Stimulated activated CD4-positive, alpha-beta T cell treated with anti-CD3 and anti-CD28 coated beads, Interleukin-12 subunit alpha, Interleukin-12 subunit beta, amount 100 ng/mL, for 4 hours (primary cell): ENCODE results near the gene TLX1.
A peak's percentile ranks its signal among the peaks of the same experiment; 100 is the strongest.

Experiments used
- DNase-seq: peaks from one replicate; pipeline ENCODE4 v3.0.0-alpha.2; 2020

The TLX1 gene

GRCh38 chr10:101134299-101135127 lies 3.4 kb downstream of the TLX1 start:
- no peak for DNase-seq

- no peak for DNase-seq
Observed at GRCh38 chr10:101135141-101136006, 4.3 kb downstream of the TLX1 start.

- no peak for DNase-seq
Observed at GRCh38 chr10:101136007-101136707, 5.1 kb downstream of the TLX1 start.

GRCh38 chr10:101136708-101137121 lies 5.6 kb downstream of the TLX1 start:
- DNase-seq, result no peak

GRCh38 chr10:101137271-101137670 lies 6.2 kb downstream of the TLX1 start:
- no peak for DNase-seq

- no peak for DNase-seq
Observed at GRCh38 chr10:101138788-101139420, 7.8 kb downstream of the TLX1 start.

GRCh38 chr10:101139421-101139911 lies 8.4 kb downstream of the TLX1 start:
- no peak for DNase-seq

GRCh38 chr10:101140084-101140949 lies 9.2 kb downstream of the TLX1 start:
- DNase-seq, result no peak

GRCh38 chr10:101140950-101141615 lies 10.0 kb downstream of the TLX1 start:
- DNase-seq, result no peak

- DNase-seq, result peak; percentile 84
Observed at GRCh38 chr10:101141616-101142532, 10.8 kb downstream of the TLX1 start.

GRCh38 chr10:101142533-101143344 lies 11.6 kb downstream of the TLX1 start:
- no peak for DNase-seq

GRCh38 chr10:101143345-101143630 lies 12.2 kb downstream of the TLX1 start:
- DNase-seq, result no peak

GRCh38 chr10:101144053-101144452 lies 13.0 kb downstream of the TLX1 start:
- DNase-seq, result no peak

GRCh38 chr10:101145145-101145544 lies 14.0 kb downstream of the TLX1 start:
- DNase-seq, result no peak

GRCh38 chr10:101145750-101146391 lies 14.8 kb downstream of the TLX1 start:
- DNase-seq, result no peak

- DNase-seq, result no peak
Observed at GRCh38 chr10:101146392-101147251, 15.5 kb downstream of the TLX1 start.

- DNase-seq, result no peak
Observed at GRCh38 chr10:101151395-101151794, 20.3 kb downstream of the TLX1 start.

- no peak for DNase-seq
Observed at GRCh38 chr10:101152316-101152715, 21.2 kb downstream of the TLX1 start.
